Upper lobe of right lung (tissue), 1 donor: Measurements from ENCODE around the gene STK31. TPM values are rescaled to one million over a fixed set of nuclear protein-coding genes. Genes with fewer than 3 reads are reported as not detected.
A peak's percentile ranks its signal among the peaks of the same experiment; 100 is the strongest.

Experiments used
- ATAC-seq: fragments of 200-7000 bp; cut with Tn5 transposase; one replicate; pipeline ENCODE4 v1.9.1; 2020; ENCODE audit warnings: mild to moderate bottlenecking, moderate library complexity
- DNase-seq: peaks from one replicate; pipeline ENCODE4 v3.0.0-alpha.2; 2020
- H3K27ac ChIP-seq: fragments of 200-600 bp; one replicate; pipeline ENCODE4 v1.8.0; 2022
- H3K27me3 ChIP-seq: fragments of 200-600 bp; one replicate; pipeline ENCODE4 v1.8.0; 2022; ENCODE audit warnings: mild to moderate bottlenecking
- H3K36me3 ChIP-seq: fragments of 200-600 bp; one replicate; pipeline ENCODE4 v1.8.0; 2022
- H3K4me1 ChIP-seq: fragments of 200-600 bp; one replicate; pipeline ENCODE4 v1.8.0; 2022
- H3K4me3 ChIP-seq: fragments of 200-600 bp; one replicate; pipeline ENCODE4 v1.8.0; 2022; ENCODE audit warnings: mild to moderate bottlenecking
- H3K9me3 ChIP-seq: fragments of 200-600 bp; one replicate; pipeline ENCODE4 v1.8.0; 2022
- intact Hi-C: fragments of 100-400 bp; cut with DNase I; formaldehyde crosslinking; loops from one replicate; pipeline ENCODE4 v1.11.0; 2022
- long read RNA-seq: library from polyadenylated mRNA; unstranded; transcript quantifications from one replicate; pipeline ENCODE4 v2.0.0, GENCODE V29; 2021
- total RNA-seq: library from RNA; stranded (reverse); fragmentation: NEBNext Ultra II Directional; extraction: Animal tissue kit (Norgen Biotek cat#: 25700); gene quantifications from one replicate; pipeline ENCODE4 v1.2.1, GENCODE V29; 2021
- TF ChIP-seq, protein P1 (sequence below): fragments of 200-600 bp; IDR thresholded peaks from one replicate; pipeline ENCODE4 v1.8.0; 2022; ENCODE audit warnings: antibody characterized with exemption
- donor health status: DM: no; HTN: yes; CAD: no; lungs with severe emphysema.

Gene STK31, protein sequence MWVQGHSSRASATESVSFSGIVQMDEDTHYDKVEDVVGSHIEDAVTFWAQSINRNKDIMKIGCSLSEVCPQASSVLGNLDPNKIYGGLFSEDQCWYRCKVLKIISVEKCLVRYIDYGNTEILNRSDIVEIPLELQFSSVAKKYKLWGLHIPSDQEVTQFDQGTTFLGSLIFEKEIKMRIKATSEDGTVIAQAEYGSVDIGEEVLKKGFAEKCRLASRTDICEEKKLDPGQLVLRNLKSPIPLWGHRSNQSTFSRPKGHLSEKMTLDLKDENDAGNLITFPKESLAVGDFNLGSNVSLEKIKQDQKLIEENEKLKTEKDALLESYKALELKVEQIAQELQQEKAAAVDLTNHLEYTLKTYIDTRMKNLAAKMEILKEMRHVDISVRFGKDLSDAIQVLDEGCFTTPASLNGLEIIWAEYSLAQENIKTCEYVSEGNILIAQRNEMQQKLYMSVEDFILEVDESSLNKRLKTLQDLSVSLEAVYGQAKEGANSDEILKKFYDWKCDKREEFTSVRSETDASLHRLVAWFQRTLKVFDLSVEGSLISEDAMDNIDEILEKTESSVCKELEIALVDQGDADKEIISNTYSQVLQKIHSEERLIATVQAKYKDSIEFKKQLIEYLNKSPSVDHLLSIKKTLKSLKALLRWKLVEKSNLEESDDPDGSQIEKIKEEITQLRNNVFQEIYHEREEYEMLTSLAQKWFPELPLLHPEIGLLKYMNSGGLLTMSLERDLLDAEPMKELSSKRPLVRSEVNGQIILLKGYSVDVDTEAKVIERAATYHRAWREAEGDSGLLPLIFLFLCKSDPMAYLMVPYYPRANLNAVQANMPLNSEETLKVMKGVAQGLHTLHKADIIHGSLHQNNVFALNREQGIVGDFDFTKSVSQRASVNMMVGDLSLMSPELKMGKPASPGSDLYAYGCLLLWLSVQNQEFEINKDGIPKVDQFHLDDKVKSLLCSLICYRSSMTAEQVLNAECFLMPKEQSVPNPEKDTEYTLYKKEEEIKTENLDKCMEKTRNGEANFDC
- 1.1 TPM for total RNA-seq
- long read RNA-seq, partial matches to known transcripts, result 0 of 2 reads
- long read RNA-seq, other reads (novel, unspliced or antisense), result 2 of 2 reads

DNA sequence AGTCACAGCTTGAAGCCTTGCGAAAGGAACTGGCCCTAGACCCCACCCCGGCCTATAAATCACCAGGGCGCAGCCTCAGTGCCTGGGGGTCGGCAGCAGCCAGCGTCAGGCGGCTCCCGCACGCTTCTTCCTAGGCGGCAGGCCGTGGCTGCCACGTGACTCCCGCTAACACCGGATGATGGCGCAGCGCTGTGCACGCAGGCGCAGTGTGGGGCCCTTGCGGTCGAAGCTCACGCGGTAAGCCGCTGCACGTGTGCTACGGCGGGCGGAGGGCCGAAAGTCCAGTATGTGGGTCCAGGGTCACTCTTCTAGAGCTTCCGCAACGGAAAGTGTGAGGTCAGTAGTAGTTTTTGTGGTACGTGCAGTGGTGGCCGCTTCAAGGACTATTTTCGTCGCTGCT, at the start of gene STK31:
TSS of gene STK31 (plus strand) at position 220 of the 400 bp plus-strand sequence. CDS start at position 287, 67 bp downstream.
- H3K27ac ChIP-seq, result no peak within 1 kb of the TSS
- no peak within 1 kb of the TSS for H3K4me3 ChIP-seq
- intact Hi-C loops, result loop anchor here (5.0 kb wide), 1 partner anchor 138 kb away; no protein-coding TSS in a partner anchor
- no peaks in the 10 kb centered on the region for H3K27me3 ChIP-seq
- ATAC-seq (peak; percentile 31), DNase-seq (no peak)
- no peaks in the 10 kb centered on the region for H3K4me1 ChIP-seq
- no peaks in the 10 kb centered on the region for H3K9me3 ChIP-seq
- no peaks in the 10 kb centered on the region for H3K36me3 ChIP-seq
- TF ChIP-seq, protein P1, sequence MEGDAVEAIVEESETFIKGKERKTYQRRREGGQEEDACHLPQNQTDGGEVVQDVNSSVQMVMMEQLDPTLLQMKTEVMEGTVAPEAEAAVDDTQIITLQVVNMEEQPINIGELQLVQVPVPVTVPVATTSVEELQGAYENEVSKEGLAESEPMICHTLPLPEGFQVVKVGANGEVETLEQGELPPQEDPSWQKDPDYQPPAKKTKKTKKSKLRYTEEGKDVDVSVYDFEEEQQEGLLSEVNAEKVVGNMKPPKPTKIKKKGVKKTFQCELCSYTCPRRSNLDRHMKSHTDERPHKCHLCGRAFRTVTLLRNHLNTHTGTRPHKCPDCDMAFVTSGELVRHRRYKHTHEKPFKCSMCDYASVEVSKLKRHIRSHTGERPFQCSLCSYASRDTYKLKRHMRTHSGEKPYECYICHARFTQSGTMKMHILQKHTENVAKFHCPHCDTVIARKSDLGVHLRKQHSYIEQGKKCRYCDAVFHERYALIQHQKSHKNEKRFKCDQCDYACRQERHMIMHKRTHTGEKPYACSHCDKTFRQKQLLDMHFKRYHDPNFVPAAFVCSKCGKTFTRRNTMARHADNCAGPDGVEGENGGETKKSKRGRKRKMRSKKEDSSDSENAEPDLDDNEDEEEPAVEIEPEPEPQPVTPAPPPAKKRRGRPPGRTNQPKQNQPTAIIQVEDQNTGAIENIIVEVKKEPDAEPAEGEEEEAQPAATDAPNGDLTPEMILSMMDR, result no peak

DNA sequence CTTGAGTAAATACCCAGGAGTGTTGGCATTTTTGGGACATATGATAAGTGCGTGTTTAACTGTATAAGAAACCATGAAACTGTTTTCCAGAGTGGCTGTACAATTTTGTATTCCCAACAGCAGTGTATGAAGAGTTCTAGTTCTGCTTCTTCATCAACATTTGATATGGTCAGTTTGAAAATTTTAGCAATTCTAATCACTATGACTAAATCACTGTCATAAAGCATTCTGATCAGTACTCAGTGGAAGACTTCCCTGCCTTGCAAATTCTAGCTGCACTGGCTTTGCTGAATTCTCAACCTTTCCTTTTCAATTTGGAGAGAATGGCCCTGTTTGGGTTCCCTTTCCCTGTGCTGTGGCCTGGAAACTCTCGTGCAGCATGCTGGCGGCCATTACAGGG, 48.6 kb upstream of the STK31 start:
- Histone ChIP-seq H3K27me3 (no peaks in the 10 kb centered on the region), H3K27ac (no peak overlapping the region), H3K4me3 (no peak overlapping the region), H3K4me1 (no peaks in the 10 kb centered on the region), H3K9me3 (no peaks in the 10 kb centered on the region), H3K36me3 (no peaks in the 10 kb centered on the region)
- TF ChIP-seq, protein P1, result no peak
- ATAC-seq (no peak), DNase-seq (no peak)
- intact Hi-C loops, result no loop called here

DNA sequence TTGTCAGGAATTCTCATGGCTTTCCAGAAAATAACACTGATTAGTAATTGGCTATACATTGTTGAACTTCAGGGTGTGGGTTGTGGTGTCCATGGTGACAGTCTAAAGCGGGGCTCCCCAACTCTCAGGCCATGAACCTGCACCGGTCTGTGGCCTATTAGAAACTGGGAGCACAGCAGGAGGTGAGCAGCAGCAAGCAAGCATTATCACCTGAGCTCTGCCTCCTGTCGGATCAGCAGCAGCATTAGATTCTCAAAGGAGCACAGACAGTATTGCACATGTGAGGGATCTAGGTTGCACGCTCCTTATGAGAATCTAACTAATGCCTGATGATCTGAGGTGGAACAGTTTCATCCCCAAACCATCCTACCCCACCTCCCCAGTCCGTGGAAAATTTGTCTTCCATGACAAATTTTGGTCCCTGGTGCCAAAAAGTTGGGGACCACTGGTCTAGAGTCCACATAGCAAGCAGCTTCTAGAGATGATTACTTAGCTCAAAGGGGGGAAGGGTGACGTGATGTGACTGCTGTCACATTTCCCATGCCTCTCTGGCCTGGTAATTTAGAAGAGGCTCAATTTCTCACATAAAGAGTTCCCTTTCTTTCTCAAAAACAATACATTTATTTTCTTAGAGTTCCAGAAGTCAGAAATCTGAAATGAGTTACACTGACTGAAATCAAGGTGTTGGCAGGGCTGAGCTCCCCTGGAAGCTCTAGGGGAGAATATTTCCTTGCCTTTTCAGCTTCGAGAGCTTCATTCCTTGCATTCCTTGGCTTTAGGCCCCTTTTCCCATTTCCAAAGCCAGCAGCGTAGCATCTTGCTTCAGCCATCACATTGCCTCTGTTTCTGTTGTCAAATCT, 47.7 kb upstream of the STK31 start:
- intact Hi-C loops, result no loop called here
- H3K27me3 ChIP-seq, result no peaks in the 10 kb centered on the region
- no peaks in the 10 kb centered on the region for H3K4me1 ChIP-seq
- DNase-seq, result no peak
- no peaks in the 10 kb centered on the region for H3K36me3 ChIP-seq
- H3K9me3 ChIP-seq, result no peaks in the 10 kb centered on the region
- TF ChIP-seq, protein P1, result no peak
- no peak overlapping the region for H3K27ac ChIP-seq
- no peak overlapping the region for H3K4me3 ChIP-seq
- no peak for ATAC-seq

DNA sequence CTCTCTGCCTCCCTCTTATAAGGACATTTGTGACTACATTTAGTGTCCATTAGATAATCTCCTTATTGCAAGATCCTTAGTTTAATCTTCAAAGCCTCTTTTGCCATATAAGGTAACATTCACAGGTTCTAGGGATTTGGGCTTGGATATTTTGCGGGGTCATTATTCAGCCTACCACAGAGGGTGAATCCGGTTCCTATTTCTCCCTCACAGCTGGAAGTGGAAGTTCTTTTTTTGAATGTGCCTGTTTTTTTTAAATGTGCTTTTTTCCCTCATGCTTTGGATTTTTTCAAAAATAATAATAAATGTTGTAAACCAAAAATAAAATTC, 47.1 kb upstream of the STK31 start:
- intact Hi-C loops, result no loop called here
- TF ChIP-seq, protein P1, result no peak

DNA sequence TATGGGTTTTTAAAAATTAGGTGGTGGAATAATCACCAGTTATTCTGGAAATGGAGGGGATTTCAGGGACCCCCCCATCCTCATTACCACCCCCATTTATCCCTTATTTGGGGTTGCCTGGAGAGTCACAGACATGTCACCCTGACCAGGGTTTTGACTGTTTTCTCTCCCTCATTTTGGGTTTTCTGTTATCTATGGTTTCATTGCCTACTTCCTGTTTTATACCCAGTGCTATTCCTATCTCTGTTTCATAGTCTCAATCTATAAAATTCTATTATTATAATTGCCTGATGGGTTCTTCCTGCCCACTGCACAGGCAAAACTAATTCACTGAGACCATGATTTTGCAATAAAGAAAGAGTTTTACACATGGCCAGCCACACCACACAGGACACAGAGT, 45.9 kb upstream of the STK31 start:
- no peaks in the 10 kb centered on the region for H3K27me3 ChIP-seq
- intact Hi-C loops, result no loop called here
- TF ChIP-seq, protein P1, result no peak
- H3K27ac ChIP-seq, result no peak overlapping the region
- H3K9me3 ChIP-seq, result no peaks in the 10 kb centered on the region
- no peak overlapping the region for H3K4me3 ChIP-seq
- no peak for ATAC-seq
- DNase-seq, result no peak
- H3K36me3 ChIP-seq, result no peaks in the 10 kb centered on the region
- no peaks in the 10 kb centered on the region for H3K4me1 ChIP-seq

More for the DNA sequence above, 47.1 kb upstream of the STK31 start:
- Histone ChIP-seq H3K27ac (no peak overlapping the region), H3K27me3 (no peaks in the 10 kb centered on the region), H3K36me3 (no peaks in the 10 kb centered on the region), H3K4me3 (no peak overlapping the region), H3K9me3 (no peaks in the 10 kb centered on the region), H3K4me1 (no peaks in the 10 kb centered on the region)
- no peak for ATAC-seq
- no peak for DNase-seq
